HG03520 (cell line): ENCODE results near the gene BARD1.
A peak's percentile ranks its signal among the peaks of the same experiment; 100 is the strongest.
"Not testable (repeated sequence)": the region's sequence is repeated elsewhere in the genome, so short reads cannot be mapped to it uniquely, and the experiment has no call there.

ENCODE experiments used
- ATAC-seq: cut with Tn5 transposase; IDR thresholded peaks from one replicate; pipeline ENCODE4 v1.9.1; 2021; ENCODE audit warnings: mild to moderate bottlenecking, moderate library complexity; ENCODE audit not compliant: unreplicated experiment

Gene BARD1

DNA sequence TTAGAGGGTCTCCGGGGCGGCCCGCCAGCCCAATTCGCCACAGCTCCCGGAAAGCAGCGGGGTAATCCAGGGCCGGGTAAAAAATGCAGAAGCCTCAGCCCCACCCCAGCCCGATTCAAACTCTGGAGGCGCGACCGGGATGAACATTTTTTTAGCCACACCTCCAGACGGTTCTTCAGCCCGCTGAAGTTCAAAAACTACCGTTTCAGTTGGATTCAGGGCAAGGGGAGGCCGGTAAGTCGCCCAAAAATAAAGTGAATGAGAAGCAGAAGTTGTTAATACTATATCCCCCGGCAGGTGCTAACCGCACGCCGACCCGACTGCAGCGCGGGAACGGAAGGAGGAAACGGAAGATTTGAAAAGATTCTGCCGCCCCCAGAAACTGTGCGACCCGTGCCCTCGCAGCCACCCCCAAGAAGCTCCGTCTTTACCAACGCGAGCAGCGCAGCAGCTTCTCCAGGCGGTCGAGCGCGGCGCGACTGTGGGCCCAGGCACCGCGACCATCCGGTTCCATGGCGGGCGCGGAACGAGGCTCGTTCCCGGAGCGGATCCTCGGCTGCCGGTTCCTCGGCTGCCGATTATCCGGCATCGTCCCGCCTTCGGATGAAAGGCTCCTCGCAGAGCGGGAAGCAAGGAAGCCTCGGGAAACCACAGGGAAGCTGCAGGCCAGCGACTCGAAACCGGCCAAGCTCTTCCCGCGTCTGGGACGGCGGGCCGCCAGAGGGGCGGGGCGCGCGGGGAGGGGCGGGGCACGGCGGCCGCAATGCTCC, at the start of gene BARD1:
TSS of gene BARD1 (minus strand) at position 703 of the 770 bp plus-strand sequence. CDS start at position 589, 114 bp downstream.
- ATAC-seq = peak; percentile 19

GRCh38 chr2:214856137-214856536, 46.7 kb upstream of the BARD1 start:
- no peak for ATAC-seq

DNA sequence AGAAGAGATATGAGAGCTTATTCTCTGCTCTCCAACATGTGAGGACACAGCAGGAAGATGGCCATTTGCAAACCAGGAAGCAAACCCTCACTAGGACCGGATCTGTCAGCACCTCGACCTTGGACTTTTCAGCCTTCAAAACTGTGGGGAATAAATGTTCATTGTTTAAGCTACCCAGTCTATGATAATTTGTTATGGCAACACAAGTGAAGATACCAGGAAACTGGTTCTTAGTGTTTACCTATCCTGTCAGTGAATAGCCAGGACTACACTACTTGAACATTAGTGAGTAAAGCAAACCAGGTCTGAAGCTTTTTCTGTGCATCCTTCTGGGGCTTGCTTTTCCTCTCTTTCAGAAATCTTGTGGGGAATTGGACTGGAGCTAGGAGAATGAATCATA, 44.4 kb upstream of the BARD1 start:
- ATAC-seq = no peak

GRCh38 chr2:214843823-214844222, 34.3 kb upstream of the BARD1 start:
- no peak for ATAC-seq

GRCh38 chr2:214839464-214839863, 30.0 kb upstream of the BARD1 start:
- ATAC-seq = peak; percentile 90

DNA sequence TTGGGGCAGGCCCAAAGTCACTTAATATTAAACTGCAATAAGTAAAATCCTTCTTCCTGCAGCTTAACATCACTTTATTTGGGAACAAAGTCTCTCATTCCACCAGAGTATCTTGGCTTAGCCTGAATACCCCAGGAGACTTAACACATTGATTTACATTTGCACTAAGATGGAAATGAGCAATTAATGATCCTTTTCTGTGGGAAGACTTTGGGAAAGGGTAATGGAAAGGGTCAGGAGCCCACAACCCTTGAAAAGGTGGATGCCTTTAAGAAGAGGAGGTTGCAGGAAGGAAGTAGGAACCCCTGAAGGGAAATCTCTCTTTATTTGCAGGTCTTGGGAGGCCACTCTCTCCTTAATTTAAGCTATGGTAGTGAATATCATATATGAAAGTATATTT, 28.0 kb upstream of the BARD1 start:
- ATAC-seq = no peak

GRCh38 chr2:214836568-214836967, 27.1 kb upstream of the BARD1 start:
- ATAC-seq = no peak

- no peak for ATAC-seq
These were observed 21.4 kb upstream of the BARD1 start for GRCh38 chr2:214830794-214831346.

GRCh38 chr2:214816008-214816533, 6.6 kb upstream of the BARD1 start:
- ATAC-seq = no peak

GRCh38 chr2:214810671-214811070, 1.2 kb upstream of the BARD1 start:
- no peak for ATAC-seq

GRCh38 chr2:214809751-214810564, 475 bp upstream of the BARD1 start:
- ATAC-seq = peak; percentile 81

DNA sequence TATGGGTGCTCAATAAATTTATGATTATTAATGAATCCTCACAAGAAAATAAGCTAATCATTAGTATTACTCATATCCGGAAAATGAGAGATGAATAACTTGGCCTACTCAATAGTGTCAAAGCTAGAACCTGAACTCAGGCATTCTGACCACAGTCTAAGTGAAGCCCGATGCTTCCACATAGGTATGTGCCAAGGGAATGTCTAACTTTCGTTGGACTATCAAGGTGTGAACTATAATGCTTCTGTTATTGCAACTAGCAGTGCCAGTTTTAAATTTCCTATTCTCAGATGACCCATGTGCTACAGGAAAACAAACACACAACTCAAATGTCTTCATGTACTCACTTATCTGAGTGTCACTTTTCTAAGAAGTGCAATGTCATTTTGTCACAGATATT, 1.8 kb downstream of the BARD1 start:
- no peak for ATAC-seq

- ATAC-seq = no peak
These were observed 7.6 kb downstream of the BARD1 start for GRCh38 chr2:214801768-214802397.

DNA sequence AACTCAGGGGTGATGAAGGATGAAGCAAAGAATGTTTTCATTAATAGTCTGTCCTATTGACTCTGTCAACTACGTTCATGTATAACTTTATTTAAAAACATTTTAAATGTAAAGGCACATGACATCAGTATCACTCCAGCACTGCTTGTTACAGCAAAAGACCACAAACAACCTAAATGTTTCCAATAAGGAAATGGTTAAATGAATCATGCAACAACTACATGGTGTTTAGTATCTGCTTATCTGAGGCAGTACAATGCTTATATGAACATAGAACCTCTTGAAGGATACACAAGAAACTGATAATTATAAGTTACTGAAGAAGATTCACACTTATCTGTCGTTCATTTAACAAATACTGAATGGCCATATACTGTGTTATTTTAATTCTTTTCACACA, 8.4 kb downstream of the BARD1 start:
- ATAC-seq = no peak

DNA sequence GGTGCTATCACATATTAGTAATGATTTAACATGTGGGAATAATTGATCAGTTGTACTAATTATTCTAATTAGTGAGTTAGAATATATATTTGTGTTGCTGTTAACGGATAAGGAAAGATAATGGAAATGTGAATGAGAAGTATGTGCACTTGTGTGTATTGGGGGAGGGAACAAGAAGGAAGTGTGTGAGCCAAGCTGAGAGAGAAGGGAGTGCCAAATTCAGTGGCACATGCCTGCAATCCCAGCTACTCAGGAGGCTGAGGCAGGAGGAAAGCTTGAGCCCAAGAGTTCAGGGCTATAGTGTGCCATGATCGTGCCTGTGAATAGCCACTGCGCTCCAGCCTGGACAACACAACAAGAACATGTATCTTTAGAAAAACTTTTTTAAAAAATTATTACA, 9.3 kb downstream of the BARD1 start:
- no peak for ATAC-seq

DNA sequence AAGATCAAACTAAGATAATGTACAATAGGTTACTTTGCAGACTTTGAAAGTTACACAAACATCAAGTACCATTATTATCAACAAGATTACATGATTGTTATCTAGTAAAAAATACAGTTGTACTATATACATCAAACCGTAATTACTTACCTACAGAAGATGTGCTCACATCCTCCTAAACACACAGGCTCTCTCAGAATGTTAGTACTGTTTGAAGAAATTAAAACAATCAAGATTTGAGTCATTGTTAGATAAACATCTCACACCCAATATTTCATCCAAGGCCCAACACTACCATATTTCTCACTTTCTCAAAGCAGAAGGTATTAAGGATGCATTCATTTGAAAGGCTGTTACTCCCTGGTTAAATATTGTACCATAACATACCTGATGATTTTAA, 12.6 kb downstream of the BARD1 start:
- no peak for ATAC-seq

DNA sequence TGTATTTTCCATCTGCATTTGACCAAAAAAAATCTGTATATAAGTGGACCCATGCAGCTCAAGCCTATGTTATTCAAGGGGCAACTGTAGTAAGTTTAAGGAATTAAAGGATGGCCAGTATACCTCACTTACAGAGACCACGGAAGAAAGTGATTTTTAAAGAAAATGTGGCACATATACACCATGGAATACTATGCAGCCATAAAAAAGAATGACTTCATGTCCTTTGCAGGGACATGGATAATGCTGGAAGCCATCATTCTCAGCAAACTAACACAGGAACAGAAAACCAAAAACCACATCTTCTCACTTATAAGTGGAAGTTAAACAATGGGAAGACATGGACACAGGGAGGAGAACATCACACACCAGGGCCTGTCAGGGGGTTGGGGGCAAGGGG, 26.3 kb downstream of the BARD1 start:
- not testable (repeated sequence) for ATAC-seq

- no peak for ATAC-seq
These were observed 26.8 kb downstream of the BARD1 start for GRCh38 chr2:214782671-214783070.

DNA sequence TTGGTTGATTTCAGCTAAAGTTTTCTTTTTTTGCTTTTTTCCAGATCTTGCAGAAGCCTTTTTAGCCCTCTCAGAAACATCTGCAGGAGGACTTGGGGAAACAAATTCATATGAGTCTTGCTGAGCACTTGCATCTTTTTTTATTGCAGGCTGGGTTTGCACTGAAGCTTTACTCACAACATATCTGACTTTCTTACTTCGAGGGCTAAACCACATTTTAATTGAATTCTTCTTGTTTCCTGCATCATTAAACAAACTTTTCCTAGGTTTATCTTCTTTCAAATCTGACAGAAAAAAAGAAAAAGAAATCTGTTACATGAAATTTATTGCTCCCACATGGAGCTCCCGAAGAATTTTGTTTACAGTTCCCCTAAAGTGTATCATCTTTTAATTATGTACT, 28.3 kb downstream of the BARD1 start:
- no peak for ATAC-seq

DNA sequence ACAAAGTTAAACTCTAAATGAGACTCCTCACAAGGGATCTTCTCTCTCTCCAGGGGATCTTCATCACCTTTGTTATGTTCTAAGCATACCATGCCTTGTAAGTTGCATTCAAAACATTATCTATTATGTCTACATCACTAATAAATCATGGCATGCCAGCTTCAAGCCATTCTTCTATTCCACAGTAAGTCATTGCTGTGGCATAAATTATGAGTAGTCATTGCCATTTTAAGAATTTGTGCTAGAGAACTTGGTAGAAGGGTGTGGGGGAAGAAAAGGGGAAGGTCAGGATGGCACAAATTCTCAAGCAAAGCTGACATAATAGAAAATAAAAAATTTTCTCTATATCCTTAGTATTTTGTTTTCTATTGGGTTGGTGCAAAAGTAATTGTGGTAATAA, 33.5 kb downstream of the BARD1 start:
- no peak for ATAC-seq

DNA sequence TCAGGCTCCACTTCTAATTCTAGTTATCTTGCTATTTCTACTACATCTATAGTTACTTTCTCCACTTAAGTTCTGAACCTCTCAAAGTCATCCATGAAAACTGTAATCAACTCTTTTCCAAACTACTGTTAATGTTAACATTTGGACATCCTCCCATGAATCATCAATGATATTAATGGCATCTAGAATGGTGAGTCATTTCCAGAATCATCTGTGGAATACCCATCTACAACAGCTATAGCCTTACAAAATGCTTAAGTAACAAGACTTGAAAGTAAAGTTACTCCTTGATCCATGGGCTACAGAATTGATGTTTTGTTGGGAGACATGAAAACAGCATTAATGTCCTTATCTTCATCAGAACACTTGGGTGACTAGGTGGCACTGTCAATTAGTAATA, 35.4 kb downstream of the BARD1 start:
- ATAC-seq = no peak
